DMS153 (cell line): ENCODE measurements around the gene PRELID3B.

Experiments used
- DNase-seq: peaks from one replicate; lab custom pipeline; 2025; lab: John Stamatoyannopoulos, UW

Gene PRELID3B

DNA sequence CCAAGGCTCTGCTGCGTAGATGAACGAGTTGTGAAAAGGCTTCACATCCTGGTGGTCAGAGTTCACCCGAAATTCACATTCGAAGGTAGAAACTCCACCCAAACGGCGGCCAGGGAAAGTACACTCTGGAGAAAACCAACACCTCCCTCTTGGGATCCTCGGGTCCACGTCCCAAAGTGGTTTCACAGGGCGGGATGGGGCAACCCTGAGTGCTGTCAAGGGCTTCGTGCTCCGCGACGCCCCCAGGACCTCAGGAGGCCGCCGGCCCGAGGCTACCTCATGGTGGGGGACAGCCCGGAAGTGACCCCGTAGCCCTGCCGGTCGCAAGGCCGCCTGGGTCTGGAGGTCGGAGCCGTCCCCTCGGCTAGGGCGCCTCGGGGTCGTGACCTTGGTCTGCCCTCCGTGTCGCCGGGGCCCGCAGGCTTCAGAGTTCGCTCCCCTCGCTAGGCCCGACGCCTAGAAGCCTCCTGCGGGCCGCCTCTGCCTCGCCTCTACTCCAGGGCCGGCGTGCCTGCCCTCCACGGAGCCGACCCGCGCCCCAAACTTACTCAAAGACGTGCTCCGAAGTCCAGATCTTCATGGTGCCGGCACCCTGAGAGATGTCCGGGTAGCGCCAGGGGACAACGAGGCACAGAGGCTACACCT, at the start of gene PRELID3B:
Gene PRELID3B, minus strand, starts transcription at position 636 of the 645 bp plus-strand sequence. Its CDS starts 56 bp downstream, at position 580.
- DNase-seq, result no peak

DNA sequence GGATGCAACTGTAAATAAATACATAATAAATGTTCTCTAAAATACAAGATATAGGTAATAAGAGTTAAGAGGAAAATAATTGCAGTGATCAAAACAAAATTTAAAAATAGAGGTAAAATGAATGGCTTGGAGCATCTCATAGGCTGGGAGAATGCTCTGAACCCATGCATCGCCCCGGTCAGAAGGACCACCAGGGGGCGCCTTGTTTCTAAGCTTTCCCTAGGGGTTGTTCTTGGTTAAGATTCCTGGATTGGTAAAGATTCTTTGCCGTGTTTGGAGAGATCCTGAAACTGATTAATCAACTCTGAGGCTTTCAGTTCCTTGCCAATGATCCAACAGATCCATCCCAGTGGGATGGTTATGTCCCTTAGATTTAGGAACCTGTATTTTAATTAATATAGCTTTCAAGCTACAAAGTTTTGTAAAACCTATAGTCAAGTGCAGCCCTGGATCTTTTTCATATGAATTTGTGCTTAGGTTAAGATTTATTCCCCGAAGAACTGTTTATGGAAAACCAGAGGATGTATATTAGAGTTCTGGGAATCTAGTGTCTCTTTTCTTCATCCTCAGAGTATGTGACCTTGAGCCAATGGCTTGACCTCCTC, 45.3 kb upstream of the PRELID3B start:
- peak; percentile 1 for DNase-seq

DNA sequence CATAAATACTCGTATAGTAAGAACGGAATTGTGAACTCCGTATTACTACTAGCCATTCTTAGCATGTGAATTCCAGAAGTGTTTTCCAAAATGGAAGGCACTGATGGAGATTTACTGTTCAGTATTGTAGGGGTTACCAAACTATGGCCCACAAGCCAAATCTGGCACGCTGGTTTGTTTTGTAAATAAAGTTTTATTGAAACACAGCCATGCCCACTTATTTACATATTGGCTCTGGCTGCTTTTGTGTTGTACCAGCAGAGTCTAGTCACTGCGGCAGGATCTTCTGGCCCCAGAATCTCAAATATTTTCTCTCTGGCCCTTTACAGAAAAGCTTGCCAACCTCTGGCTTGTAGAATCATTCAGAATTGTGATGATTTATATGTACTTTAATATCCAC, 44.3 kb upstream of the PRELID3B start:
- DNase-seq, result no peak

GRCh38 chr20:59084041-59084850, 41.7 kb upstream of the PRELID3B start:
- DNase-seq, result no peak

DNA sequence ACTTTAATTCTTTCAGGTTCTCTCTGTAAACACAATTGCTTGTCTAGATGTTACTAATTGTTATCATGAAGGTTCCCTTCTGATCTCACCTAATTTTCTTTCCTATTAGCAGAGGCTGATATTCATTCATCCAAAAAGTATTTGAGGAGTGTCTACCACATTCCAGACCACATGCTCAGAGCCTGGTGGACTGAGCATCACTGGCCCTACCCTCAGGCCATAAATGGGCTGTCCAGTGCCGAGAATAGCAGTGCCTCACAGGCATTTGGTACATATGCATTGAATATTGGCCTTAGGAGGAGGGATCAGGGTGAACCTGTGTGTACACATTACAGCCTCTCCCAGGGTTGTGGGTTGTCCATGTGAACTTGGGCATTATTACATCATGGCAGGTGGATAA, 40.4 kb upstream of the PRELID3B start:
- DNase-seq, result no peak

DNA sequence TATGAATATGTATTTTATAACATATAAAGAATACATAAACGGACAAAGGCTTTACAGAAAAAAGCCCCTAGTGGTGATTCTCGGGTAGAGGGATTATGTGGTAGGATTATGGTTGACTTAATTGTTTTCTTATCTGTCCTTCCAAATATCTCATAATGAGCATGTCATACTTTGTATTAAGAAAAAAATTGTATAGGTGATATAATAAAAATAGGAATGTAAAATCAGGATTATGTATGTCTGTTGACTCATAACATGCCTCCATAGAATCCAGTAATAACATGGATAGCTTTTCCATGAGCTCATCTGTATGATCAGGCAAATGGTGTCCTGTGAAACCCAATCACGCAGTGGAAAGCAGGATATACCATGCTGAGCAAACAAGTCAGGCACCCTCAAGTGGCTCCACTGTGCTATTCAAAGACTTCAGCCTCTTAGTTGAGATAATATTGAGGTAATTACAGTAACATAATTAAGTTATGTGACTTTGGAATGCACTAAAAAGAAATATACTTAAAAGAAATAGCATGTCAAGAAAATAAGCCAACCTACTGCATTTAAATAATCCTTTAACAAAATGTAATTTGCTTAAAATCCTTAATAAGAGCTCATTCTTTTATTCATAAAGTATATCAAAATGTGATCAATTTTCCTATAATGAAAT, 39.6 kb upstream of the PRELID3B start:
- DNase-seq, result peak; percentile 4

GRCh38 chr20:59081036-59081435, 38.5 kb upstream of the PRELID3B start:
- DNase-seq, result no peak

DNA sequence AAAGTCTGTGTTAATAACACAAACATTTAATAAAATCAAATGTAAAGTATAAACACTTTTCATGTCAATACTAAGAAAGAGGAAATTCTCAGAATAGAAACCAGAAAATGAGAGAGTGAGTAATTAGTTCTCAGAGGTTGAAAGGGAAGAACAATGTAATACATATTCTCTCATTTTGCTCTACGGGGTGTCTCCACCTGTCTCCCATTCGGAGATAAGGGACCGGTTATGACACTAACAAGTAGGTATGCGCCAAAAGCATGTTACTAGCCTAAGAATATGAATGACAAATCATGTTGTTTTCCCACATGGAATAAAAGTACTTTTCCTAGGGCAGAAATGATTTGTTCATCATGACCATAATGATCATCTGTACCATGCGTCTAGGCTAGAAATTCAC, 35.6 kb upstream of the PRELID3B start:
- DNase-seq, result no peak

GRCh38 chr20:59077705-59078104, 35.1 kb upstream of the PRELID3B start:
- no peak for DNase-seq

GRCh38 chr20:59075934-59076508, 33.4 kb upstream of the PRELID3B start:
- no peak for DNase-seq

GRCh38 chr20:59074456-59074855, 31.9 kb upstream of the PRELID3B start:
- DNase-seq, result no peak

DNA sequence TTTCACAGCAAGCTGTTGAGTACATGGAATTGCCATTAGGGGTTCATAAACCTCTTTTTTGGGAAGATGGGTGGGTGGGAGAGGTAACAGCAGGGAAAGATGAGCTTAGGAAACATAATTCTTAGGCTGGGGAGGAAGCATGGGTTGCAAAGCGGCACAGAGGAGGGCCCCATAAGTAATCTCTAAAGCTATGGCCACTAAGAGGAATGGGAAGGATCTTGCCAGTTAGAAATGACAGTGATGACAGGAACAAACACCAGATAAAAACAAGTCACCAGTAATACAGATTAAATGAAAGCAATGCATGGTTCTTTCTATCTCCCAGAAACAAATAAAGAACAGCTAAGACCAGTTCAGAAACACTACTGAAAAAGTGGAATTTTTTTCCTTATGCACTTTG, 31.0 kb upstream of the PRELID3B start:
- no peak for DNase-seq

- no peak for DNase-seq
These were observed 28.6 kb upstream of the PRELID3B start for GRCh38 chr20:59071216-59071615.

DNA sequence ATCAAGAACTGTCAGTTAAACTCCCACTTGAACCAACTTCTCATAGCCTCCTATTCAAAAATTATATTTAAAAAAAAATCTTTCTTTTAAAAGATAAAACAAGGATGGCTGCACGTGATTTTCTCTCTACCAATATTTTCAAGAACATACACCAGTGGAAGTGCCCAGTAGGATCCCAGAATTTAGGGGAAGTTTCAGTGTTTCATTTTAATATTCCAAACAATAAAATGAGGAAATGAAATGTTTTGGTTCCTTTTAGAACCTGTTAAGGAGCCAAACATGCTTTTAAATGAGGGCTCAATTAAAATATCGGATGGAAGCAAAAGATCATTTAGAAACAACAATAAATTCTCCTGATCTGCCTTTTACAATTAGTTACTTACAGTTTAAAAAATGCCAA, 26.4 kb upstream of the PRELID3B start:
- DNase-seq, result no peak

DNA sequence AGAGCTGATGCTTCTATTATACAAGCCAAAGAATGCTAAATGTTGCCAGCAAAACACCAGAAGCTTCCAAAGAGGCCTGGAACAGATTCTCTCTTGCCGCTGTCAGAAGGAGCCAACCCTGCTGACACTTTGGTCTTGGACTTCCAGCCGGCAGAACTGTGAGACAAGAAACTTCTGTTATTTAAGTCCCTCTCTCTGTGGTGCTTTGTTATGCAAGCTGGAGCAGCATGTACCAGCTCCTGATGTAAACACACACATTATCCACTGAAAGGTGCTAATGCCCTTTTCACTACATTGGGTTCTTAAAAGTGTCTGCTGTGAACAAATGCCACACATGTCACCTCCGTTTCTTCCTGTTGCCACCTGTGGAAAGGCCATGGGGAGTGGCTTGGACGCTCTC, 25.9 kb upstream of the PRELID3B start:
- DNase-seq, result no peak

GRCh38 chr20:59064214-59064722, 21.7 kb upstream of the PRELID3B start:
- peak; percentile 55 for DNase-seq

DNA sequence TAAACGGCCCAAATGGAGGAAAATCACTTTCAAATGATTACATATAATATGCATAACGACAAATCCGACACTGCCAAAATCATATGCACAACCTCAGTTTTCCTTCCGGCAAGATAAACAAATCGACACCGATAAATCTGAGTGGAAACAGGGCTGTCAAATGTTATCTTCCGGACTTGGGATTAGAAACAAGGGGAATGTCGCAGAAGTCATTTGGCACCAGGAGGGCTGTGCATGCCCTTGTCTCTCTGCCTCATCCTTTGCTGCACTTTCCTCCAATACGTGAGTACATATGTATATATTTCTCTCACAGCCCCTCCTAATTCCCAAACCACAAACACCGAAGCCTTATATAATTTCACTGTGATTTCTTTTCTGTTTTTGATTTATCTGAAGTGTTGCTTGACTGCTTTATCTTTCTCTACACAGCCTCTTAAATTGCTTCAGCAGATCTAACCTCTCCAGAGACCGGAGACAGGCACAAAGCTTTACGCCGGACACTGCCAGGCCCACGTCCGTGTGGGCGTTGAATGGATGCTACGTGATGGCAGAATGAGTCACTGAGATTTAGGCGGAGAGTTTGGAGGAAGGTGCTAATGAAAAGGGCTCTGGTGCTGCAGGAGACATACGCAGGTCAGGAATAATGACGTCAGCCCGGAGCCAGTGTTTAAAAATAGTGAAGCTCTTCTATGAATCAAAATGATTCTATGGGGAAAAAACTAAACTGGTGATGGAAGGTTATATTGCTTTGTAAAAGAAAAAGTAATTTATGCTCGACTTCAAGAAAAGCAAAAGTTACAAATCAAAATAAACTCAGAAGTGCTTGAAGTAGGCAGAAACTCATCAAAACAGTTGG, 21.0 kb upstream of the PRELID3B start:
- DNase-seq, result peak; percentile 43

- no peak for DNase-seq
These were observed 19.5 kb upstream of the PRELID3B start for GRCh38 chr20:59062081-59062480.

DNA sequence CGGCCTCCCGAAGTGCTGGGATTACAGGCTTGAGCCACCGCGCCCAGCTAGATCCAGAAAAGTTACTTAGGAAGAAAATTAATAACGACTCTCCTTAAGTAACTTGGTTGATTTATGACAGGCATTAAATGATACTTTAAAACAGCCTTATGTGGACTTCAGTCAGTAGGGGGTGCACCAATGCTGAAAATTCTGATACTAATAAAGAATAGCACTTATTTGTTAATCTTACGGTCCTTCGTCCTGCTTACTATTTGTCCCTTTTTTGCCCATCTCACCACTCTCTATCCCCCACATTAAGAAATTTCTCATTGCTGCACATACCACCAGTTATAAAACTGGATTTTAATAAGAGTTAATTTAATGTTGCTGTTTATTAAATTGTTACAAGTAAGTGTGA, 12.7 kb upstream of the PRELID3B start:
- DNase-seq, result no peak

DNA sequence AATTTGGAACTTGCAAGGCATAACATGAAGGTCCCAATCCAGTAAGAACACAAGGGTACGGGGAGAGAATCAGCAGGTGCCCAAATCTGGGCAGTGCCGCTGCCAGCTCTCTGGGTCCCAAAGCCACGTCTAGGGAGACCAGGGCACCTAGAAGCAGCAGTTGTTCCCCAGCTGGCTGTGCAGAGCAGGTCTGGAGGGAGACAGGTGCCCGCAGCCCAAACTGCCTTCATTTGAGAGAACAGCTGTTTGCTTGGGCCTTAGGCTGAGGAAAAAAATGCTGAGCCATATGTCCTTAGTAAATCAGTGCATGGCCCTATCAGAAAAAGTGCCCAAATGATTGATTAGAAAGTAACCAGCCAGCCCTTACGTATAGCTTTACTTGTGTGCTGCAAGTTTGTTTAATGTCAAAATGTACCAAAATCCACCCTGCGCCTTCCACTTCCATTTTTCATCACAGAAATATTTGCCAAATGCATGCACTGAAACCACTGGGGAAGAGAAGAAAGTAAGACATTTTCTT, 9.1 kb upstream of the PRELID3B start:
- DNase-seq, result no peak

- DNase-seq, result no peak
These were observed 7.9 kb upstream of the PRELID3B start for GRCh38 chr20:59050437-59050836.
